Measurements from ENCODE around the gene IFNW1. TPM values are rescaled to one million over a fixed set of nuclear protein-coding genes. Genes with fewer than 3 reads are reported as not detected.
A peak's percentile ranks its signal among the peaks of the same experiment; 100 is the strongest.

IFNW1 gene
- total RNA-seq, 1 donor from 2014 or later: not detected

DNA sequence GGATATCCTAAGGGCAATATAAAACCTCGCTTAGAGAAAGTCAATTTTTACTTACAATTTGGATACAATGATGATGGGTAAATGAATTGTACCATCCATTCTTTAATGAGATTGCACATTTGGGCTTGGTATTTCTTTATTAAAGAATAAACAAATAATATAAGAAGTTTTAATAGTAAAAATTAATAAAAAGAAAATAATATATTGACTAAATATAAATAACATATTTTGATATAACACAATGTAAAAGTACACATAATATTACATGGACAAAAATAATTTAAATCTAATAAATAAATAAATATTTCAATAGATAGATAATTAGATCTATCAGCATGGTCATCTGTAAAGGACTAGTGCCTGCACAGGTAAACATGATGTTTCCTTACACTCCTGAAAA, 23.9 kb upstream of the IFNW1 start:
- Mint-ChIP-seq H3K4me1 (no peaks in the 10 kb centered on the region), H3K27me3 (ENCODE audit: low read depth) (no peaks in the 10 kb centered on the region), H3K4me3 (no peak overlapping the region), H3K9me3 (peaks cover 8% of the 10 kb centered on the region), H3K36me3 (ENCODE audit: low read depth) (no peaks in the 10 kb centered on the region), H3K27ac (ENCODE audit: unreplicated experiment) (no peak overlapping the region)
- DNase-seq (ENCODE audit: low read depth, low spot score): no peak
- TF ChIP-seq CTCF (conservative IDR thresholded peaks at IDR 0.05): no peak

DNA sequence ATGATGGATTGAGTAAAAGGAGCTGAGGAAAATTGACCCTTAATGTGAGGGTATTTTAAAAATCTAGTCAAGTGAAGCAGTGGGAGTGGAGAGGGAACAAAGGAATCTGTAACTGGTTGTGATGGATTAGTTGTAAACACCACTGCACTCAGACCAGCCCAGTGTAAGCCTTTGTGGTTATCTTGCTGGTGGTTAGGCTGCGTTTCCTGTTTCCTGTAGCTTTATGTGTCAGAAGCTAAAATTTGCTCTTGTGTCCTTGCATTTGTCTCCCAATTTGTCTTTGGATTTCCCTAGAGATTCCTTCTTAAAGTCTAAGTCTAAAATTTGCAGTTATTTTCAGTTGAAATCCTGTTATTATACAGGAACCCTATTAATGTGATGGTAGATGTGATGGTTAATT, 18.5 kb upstream of the IFNW1 start:
- Mint-ChIP-seq H3K9me3 (peaks cover 8% of the 10 kb centered on the region), H3K27me3 (ENCODE audit: low read depth) (no peaks in the 10 kb centered on the region), H3K36me3 (ENCODE audit: low read depth) (no peaks in the 10 kb centered on the region), H3K27ac (ENCODE audit: unreplicated experiment) (no peak overlapping the region), H3K4me3 (no peak overlapping the region), H3K4me1 (peaks cover 6% of the 10 kb centered on the region)
- no peak for DNase-seq (ENCODE audit: low read depth, low spot score)
- TF ChIP-seq CTCF (conservative IDR thresholded peaks at IDR 0.05): no peak

DNA sequence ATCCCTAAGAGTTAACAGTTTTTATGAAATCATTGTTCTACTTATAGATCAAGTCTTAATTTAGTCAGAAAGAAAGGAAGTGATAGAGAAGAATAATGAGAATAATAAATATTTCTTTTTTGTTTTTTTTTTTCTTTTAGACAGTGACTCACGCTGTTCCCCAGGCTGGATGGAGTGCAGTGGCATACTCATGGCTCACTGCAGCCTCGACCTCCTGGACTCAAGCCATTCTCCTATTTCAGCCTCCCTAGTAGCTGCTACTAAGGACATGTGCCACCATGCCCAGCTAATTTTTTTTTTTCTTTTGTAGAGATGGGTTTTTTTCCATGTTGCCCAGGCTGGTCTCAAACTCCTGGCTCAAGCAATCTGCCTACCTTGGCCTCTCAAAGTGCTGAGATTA, 13.9 kb upstream of the IFNW1 start:
- no peak overlapping the region for H3K4me3 Mint-ChIP-seq
- no peak for TF ChIP-seq CTCF (conservative IDR thresholded peaks at IDR 0.05)
- peaks cover 12% of the 10 kb centered on the region for H3K4me1 Mint-ChIP-seq
- no peaks in the 10 kb centered on the region for H3K36me3 Mint-ChIP-seq (ENCODE audit: low read depth)
- no peaks in the 10 kb centered on the region for H3K9me3 Mint-ChIP-seq
- no peak for DNase-seq (ENCODE audit: low read depth, low spot score)
- H3K27me3 Mint-ChIP-seq (ENCODE audit: low read depth): no peaks in the 10 kb centered on the region
- no peak overlapping the region for H3K27ac Mint-ChIP-seq (ENCODE audit: unreplicated experiment)

- H3K9me3 Mint-ChIP-seq: peaks cover under 1% of the 10 kb centered on the region
- peak; percentile 47 for TF ChIP-seq CTCF (conservative IDR thresholded peaks at IDR 0.05)
- peaks cover 6% of the 10 kb centered on the region for H3K4me1 Mint-ChIP-seq
- DNase-seq (ENCODE audit: low read depth, low spot score): peak; percentile 4
- no peak overlapping the region for H3K4me3 Mint-ChIP-seq
- no peaks in the 10 kb centered on the region for H3K27me3 Mint-ChIP-seq (ENCODE audit: low read depth)
- no peaks in the 10 kb centered on the region for H3K36me3 Mint-ChIP-seq (ENCODE audit: low read depth)
- no peak overlapping the region for H3K27ac Mint-ChIP-seq (ENCODE audit: unreplicated experiment)
Observed at GRCh38 chr9:21154018-21154608, 12.5 kb upstream of the IFNW1 start.

DNA sequence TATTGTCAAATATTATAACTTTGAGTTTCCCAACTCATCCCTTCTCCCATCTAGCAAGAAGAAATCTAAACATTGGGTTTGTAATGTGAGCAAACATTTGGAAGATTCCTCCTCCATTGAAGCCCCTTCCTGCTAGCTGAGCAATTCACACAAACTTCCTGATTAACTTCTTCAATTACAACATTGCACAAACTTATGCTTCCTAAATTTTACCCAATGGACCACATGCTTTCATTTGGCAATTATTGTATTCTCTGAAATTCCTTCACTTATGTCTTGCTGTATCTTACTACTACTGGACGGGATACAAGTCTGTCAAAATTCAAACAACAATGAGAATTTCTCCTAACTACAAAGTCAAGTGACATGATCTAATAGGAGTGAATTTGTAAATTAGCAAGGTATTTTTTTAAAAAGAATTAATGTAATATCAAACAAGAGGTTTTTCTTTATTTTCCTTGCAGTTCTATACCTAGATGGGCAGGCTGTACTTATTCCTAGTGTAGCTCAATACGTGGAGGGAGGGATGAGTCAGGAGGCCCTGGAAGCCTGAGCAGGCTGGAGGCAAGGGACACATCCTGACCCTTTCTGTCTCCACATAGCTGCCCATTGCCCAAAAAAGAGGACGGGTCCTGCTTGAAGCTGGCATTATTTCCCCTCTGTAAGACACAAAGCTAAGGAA, 11.8 kb upstream of the IFNW1 start:
- Mint-ChIP-seq H3K27ac (ENCODE audit: unreplicated experiment) (no peak overlapping the region), H3K27me3 (ENCODE audit: low read depth) (no peaks in the 10 kb centered on the region), H3K4me1 (peaks cover 6% of the 10 kb centered on the region), H3K4me3 (no peak overlapping the region), H3K36me3 (ENCODE audit: low read depth) (no peaks in the 10 kb centered on the region), H3K9me3 (peaks cover 3% of the 10 kb centered on the region)
- TF ChIP-seq CTCF (conservative IDR thresholded peaks at IDR 0.05): no peak
- DNase-seq (ENCODE audit: low read depth, low spot score): no peak

All from neural crest cell (in vitro differentiated cells).